ENCODE measurements around the gene AVEN.

Gene AVEN

DNA sequence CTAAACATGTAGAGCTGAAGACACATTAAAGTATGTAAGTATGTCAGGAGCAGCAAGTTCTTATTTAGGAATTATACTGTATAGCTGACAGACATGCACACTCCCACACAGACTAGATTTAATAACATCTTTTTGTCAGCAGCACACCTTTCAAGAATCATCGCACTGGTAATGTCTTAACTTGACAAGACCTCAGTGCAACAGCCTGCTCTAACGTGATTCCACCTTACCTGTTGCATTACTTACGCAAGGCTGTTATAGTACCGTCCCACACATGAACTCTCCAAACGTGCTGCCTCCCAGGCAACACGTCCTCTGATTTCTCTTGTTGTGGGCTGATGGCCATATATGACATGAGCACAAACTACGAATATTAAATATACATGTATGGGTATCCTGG is 58.8 kb downstream of the AVEN start:
- no peak for DNase-seq

DNA sequence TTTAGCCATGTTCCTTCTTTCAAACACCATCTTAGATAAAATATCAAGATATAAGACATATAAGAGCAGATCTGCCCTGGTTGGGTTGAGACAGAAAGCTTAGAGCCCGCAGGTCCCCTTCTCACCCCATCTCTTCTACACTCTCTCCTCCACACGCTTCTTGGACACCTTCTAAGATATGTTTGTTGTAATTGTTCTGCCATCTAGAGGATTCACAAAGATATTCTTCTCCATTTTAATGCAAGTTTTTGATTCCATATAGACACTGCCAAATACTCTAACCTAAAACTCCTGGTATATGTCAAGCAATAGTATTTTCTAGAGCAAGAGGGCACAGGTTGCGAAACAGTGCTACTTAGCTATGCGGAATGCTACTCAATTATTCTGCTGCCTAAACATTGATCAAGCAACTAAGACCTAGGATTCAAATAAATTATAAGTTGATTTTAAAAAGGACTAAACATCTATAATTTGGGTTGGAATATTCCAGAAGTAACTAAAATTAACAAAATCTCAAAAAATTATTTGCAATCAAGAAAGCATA is 63.9 kb downstream of the AVEN start:
- no peak for DNase-seq

DNA sequence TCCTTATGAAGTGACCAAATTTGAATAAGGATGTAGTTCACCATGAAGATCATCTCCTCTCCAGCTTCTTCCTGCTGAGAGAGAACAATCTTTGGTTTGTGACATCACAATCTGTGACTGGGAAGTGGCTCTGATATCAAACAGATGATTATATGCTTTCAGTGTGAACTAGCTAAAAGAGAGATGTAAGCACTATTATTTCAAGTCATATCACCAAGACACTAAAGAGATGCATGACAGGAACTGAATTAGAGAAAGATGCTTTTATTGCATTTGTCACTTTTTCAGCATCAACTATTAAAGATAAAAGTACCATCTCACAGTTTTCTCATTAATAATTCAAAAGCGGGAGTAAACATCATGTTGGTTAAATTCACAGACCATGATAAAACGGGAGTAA is 67.2 kb downstream of the AVEN start:
- DNase-seq, result no peak

DNA sequence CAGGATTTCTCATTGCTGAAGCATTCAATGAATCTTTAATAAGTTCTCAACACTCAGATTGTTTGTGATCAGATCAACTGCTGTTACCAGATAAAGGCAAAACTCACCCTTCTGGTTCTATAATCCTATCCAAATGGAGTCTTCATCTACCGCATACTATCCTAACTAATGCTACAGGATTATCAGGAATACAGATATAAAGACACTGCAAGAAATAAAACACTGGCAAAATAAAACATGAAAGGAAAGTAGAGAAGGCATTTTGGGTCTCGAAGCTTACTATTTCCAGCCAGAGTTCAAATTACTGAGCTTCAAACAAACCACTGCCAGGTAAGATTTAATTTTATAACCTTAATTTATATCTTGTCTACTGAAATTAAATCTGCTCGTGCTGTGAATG is 70.2 kb downstream of the AVEN start:
- DNase-seq, result no peak

DNA sequence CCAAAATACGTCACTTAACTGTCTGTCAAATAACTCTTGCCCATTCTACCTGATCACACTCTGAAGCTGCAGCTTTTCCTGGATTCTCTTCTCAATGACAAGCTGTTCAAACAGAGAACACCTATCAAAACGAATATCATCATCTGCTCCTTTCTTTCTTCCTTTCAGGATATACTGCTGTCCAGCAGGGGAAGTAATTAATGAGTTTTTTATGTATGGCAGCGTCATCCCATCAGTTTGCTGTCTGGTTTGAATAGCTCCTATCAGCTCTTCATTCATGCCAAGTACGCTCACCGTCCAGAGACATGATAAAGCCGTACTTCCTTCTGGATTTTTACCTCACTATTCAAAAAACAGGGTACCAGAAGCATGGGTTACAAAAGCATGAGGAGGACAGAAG is 70.8 kb downstream of the AVEN start, which contains the start of gene CHRM5:
CHRM5 (plus strand) TSS at position 274 of the 400 bp plus-strand sequence. CDS start 94,221 bp downstream, outside the sequence.
- DNase-seq, result no peak

DNA sequence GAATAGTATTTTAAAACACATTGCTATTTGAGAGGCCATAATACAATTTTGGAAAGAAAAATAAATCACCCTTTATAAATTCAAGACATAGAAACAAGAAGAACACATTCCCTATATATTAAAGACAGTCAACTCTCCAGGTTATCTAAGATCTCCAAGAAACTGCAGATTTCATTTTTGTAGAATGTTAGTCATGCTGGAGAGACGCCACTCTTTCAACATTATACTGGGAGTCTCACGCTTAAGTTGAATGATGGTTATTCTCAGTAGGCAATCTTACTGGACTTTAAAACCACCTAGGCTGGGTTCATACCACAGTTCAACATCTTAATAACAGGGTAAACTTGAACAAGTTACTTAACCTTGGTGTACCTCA is 74.4 kb downstream of the AVEN start:
- no peak for DNase-seq

DNA sequence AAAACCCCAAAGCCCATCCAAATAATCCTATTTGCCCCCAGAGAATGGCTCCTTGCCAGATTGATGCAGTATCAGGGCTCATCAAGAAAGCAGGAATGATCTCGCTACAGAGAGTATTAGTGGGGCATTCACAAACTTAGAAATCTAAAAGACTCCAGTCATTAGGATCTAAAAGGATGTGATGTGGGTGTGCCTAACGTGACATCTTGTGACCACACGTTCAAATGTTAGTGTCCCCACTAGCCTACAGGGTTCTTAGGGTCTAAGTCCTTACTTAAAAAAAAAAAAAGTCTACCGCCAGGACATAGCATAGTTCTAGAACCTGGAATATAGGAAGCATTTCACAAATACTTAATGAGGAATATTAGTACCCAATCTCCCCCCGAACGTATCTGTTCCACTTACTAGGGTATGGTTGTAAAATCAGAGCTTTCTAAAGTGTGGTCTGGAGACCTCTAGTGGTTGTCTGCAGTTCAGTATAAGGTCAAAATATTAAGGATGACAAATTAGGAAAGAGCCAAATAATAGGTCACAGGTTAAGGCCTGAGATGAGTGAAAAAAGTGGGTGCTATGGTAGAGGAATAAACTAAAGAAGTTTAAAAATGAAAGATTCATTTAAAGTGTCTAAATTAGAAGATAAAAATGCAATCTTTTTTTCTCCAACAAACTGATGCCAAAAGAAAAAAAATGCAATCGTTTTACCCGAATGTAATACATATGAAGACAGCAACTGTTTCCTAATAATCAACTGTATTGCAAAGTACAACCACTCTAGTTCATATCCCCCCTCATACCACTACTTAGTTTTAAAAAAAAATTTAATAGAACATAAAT is 75.0 kb downstream of the AVEN start:
- no peak for DNase-seq

DNA sequence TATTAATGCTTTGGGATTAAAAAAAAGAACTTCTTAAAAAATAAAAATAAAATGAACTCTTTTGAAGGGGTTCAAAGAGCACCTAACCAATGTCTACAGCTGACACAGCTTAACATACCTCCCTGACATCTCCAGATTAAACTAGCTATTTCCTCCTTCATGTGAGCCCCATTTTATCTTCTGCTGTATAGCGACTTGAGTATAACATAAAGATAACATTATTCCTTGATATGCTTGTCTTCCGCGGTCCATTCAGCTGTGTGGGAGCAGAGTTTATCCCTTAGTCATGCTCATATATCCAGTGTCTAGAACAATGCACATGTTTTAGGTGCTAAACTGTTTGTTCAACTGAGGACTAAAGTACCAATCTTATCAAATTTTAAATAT is 78.5 kb downstream of the AVEN start:
- no peak for DNase-seq

DNA sequence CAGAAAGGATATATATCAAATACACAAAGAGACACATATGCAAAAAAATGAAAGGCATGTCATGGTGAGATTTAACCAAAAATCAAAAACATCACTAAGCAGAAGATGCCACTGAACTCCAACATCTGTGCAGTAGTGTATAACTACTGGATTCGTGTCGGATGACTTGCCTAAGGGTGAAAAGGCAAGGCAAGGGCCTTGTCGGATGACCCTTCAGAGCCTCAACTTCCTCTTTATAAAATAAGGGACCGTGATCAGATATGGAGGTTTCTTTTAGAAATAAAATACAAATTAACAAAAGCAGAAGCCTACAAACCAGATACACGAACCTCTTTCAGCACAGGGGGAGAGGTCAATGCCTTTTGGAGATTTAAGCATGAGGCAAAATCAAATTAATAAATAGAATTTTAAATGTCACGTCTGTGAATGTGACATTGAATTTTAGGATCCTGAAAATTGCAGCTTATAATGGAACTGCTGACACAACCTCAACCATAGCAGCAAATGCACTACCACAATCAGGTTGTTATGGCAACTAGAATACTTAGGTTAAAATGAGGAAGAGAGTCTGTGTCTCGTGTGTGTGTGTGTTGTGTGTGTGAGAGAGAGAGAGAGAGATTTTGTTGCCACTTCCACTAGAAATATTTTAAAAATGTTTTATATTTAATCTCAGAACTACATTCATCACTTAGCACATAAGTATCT is 79.0 kb downstream of the AVEN start:
- no peak for DNase-seq

DNA sequence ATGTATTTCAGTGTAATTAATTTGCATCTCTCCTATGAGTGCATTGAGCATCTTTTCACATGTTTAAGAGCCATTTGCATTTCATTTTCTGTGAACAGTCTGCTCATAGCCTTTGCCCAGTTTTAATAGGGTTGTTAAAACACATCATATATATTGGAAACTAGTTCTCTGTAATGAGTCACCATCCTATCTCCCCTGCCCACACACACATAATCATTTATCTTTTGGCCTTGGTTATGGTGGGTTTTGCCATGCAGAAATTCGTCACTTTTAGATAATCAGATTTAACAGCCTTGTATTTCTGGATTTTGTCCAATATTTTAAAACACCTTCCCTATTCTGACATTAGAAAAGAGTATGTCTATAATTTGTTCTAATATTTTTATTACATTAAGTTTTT is 82.6 kb downstream of the AVEN start:
- DNase-seq, result no peak

DNA sequence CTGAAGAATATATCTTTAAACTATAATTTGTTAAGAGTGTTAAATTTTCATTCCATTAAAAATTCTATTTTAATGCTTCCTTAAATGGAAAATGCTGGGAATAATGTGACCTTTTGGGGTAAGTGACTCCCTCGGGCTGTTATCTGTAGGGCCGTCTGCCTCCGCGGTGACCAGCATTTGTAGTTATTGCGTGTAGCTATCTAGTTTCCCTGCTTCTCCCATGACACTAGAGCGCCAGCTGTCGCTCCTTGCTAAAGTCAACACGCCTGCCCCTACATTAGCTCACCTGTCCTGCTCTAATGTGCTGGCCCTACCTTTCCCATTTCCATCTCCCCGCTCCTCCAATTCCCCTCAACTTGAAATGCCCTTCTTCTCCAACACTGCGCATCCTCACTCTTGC is 83.1 kb downstream of the AVEN start:
- DNase-seq, result no peak

DNA sequence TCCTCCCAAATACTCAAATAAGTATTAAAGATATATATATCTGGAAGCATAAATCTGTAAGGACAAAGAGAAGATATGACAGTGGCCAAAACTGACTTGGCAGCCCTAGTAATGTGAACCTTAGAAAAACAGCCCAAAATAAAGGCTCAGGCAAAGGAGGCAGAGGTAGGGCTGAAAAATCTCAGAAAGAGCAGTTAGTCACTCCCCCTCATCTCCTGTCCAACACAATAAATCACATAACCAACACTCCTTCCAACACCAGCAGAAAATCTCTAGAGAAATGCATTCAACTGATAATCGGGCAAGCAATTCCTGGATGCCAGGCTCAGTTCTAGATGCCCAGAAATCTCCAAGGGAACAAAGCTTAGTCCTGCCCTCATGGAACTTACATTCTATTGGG is 92.9 kb downstream of the AVEN start:
- no peak for DNase-seq

DNA sequence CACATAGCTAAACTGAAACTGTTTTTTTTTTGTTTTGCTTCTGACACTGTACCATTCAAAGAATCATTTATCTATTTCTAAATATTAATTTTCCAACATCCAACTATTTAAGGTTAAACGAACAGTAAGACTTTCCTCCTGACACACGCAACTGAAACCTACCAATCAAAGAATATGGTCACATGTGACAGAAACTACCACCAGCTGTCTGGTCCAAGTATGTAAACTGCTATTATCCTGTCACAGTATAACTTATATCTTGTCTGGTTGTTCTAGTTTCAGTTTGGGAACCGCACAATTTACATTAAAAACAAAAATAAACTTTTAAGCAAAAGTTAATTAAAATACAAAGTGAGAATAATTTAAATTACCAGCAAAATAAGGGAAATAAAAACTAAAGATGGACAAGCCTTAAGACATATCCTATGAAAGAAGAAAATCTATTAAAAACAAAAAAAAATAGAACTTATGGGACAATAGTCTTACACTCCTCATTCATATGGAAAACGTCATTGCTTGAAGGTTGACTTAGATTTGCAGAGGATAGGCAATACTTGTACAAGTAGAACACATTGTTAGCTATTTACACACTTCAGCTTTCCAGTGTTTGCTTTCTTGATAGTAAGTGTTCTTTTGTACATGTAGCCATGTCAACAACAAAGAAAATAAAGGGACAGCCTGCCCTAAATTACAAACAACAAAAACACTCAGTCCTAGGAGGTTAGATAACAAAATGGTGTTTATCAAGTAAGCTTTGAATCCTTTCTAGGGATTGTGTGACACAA is 97.5 kb downstream of the AVEN start:
- no peak for DNase-seq

DNA sequence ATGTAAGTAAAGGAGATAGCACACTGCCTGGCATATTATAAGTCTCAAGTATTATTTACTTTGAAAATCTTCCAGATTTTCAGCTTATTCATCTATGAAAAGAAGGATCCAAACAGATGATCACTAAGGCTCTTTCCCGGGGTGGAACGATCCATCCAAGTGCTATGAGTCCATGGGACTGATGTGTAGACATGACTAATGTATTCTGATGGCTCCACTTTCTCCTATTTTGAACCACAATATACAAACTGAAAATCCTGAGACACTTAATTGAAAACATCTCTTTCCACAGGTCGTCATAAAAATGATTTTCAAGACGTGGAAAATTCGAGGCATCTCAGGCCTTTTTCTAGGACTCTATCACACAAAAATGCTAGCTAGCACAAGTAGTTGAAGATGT is 104.1 kb downstream of the AVEN start:
- DNase-seq, result no peak

DNA sequence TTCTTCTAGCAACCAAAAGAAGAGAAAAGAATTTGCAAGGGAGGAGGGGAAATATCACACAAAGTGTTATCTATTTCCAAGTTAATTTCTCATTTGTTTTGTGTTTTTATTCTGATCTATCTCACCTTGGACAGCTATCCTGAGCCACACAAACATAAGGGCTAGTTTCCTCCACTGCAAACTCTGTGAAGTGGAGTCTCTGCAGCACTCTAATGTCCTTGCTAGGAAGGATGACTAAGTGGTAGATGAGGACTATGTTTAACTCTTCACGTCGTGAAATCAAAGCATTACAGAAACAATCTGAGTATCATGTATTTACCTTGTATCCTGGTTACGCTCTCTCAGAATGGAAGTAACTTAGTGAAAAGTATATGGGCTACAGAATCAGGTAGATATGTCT is 104.6 kb downstream of the AVEN start:
- no peak for DNase-seq

DNA sequence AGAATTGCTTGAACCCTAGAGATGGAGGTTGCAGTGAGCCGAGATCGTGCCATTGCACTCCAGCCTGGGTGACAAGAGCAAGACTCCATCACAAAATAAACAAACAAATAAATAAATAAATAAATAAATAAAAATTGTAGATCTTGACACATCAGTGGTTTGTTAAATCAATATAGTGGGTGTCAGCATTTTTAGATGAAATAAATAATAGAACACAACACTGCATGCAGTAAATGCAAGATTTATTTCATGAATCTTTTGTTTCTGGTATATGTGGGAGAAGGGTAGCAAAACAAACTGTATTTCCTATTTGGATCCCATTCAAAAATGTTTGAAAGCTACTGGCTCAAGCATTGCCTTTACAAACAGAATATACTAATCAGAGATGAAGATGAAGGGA is 106.3 kb downstream of the AVEN start:
- DNase-seq, result no peak

DNA sequence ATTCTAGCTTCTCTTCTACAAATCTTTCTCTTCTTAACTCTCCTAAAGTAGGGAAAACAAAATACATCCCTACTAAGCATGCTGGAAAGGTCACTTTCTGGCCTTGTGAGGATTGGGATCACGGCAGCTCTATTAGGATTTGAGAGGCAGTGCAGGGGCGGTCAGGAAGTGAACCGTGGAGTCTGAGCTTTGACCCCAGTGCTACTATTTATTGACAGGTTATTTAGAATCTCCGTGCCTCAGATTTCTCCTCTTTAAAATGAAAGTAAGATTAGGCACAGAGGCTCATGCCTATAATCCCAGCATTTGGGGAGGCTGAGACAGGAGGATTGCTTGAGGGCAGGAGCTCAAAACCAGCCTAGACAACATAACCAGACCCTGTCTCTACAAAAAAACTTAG is 112.7 kb downstream of the AVEN start:
- DNase-seq, result no peak

DNA sequence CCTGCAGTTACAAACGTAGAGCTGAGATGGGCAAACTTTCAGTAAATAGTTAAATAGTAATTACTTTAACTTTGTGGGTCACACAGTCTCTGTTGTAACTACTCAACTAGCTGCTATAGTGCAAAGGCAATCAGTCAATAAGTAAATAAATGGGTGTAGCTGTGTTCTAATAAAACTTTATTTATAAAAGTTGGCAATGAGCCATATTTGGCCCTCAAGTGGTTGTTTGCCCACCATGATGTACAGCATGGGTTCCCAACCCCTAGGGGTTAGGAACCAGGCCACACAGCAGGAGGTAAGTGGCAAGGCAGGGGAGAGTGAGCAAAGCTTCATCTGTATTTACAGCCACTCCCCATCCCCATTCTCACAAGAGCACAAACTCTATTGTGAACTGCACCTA is 115.6 kb downstream of the AVEN start:
- DNase-seq, result no peak

DNA sequence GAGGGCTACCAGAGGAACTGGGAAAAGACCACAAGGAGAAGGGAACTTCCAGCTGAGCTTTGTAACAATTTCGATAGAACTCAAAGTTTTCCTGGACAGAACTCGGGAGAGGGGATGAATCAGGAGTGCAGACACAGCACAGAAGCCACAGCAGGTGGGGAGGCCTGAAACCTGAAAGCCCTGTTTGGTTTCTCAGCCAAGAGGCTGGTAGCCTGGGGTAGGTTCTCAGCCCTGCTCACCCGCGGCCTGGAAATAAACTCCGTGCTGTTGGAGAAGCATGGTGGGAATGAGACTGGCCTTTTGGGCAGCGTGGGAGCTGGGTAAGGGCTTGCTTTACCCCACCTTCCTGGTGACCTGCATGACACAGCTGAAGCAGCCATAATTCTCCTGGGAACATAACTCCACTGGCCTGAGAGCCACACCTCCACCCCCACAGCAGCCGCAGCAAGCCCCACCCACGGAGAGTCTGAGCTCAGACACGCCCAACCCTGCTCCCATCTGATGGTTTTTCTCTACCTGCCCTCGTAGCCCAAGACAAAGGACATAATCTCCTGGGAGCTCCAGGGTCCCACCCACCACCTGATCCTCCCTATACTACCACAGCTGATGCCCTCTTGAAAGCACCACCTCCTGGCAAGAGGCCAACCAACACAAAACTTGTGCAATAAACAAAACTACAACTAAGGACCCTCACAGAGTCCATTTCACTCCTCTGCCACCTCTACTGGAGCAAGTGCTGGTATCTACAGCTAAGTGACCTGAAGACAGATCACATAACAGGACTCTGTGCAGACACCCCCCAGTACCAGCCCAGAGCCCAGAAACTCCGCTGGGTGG is 123.2 kb downstream of the AVEN start:
- peak; percentile 31 for DNase-seq

DNA sequence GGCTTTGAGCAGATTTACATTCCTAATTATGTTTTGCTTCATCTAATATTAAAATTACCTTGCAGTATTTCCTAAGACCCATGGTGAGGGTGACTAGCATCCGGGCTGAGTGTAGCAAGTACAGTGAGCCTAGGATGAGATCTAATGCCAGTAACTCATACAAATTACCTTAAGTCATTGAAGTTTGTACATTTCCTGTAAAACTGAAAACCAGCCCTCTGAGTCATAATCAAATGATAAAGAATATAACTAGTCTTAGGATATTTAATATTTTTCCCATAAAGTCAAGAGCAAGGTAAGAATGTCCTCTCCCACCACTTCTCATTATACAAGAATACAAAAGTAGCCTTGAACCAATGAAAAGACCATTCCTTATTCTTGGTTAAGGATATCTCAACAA is 125.5 kb downstream of the AVEN start:
- DNase-seq, result no peak

DNA sequence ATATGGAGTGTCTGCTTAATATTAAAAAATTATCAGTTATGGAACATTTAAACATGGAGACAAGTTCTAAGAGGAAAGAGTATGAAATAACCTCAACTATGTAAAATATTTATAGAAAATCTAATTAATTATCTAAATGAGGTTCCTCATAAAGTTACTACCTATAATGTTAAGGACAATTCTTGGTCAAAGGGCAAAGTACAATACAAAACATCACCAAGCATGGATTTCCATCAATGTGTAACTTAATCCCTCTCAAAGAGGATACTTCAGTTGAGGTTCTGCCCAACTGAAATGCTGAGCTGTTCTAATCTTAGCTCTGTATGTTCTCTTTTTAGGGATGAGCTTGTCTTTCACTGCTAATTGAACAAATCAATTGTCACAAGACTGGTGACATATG is 126.7 kb downstream of the AVEN start:
- no peak for DNase-seq

DNA sequence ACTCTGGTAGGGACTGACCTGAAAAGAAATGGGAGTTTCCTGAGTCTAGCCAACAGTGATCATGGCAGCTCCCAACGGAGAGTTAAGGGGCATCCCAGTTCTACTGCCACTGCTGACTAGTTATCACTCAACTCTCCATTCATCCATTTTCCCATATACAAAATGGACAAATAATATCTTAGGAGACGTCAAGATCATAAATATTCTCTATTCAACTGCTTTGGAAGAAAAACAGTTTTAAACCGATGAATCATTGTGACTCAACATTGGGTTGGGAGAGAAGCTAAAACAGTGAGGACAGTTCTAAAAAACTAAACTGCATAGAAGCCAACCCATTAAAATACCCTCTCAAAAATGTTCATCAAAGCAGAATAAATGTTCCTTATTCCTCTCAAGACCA is 128.3 kb downstream of the AVEN start:
- no peak for DNase-seq

DNA sequence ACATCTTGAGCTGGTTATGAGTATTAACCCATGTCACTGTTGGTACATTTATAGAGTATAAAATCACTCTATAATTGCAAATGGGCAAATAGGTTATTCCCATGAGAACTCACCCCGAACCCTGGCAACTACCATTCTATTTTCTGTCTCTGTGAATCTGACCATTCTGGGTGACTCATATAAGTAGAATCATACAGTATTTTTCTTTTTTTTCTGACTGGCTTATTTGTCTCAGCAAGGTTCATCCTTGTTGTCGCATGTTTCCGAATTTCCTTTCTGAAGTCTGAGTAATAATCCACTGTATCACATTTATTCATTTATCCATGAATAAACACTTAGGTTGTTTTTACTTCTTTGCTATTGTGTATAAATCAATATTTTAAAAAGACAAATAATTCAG is 130.6 kb downstream of the AVEN start:
- no peak for DNase-seq
